ENCODE data around the gene FBXL16. TPM values are rescaled to one million over a fixed set of nuclear protein-coding genes. Genes with fewer than 3 reads are reported as not detected.
A peak's percentile ranks its signal among the peaks of the same experiment; 100 is the strongest.

Gene FBXL16
- total and polyA plus RNA-seq, 2 donors (not counting 3 experiments of a cell fraction or from before 2014, with no cell fraction given) = 0.07 to 0.22 TPM

DNA sequence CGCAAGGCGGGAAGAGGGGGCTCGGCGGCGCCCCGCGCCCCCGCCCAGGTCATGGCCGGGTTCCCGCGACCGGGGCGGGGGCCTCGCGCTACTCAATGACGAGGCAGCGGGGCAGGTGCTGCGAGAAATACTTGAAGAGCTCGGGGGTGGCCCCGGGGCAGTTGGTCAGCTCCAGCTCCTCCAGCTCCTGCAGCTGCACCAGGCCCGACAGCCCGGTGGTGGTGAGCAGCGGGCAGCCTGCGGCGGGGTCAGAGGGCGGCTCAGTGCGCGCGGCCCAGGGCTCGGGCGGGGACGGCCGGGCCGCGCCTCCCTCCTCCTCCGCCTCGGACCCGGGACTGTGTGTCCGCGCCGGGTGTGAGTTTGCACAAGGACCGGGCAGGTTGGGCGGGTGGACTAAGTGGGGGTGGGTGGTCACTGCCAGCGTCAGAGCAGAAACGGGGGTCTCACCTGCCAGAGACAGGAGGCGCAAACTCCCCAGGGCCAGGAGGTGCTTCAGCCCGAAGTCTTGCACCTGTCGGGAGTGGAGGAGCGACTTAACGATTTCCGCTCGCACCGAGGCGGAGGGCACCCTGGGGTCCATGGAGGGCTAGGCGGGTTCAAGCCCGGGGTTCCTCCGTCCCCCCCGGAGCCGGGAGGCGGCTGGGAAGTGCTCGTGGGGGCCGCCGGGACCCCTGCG is 11.3 kb downstream of the FBXL16 start:
- Histone ChIP-seq H3K9ac (replicated peaks; ENCODE audit: extremely low read depth, insufficient read depth, low read length) (no peak overlapping the region), H3K27me3 (ENCODE audit: control insufficient read depth in 2 of 2, insufficient read depth in 2 of 2, low read length in 2 of 2) (peaks cover 32 to 34% of the 10 kb centered on the region in 2 experiments), H3K9me3 (replicated peaks; ENCODE audit: control insufficient read depth, insufficient read depth, low read length) (no peaks in the 10 kb centered on the region), H3K9me1 (replicated peaks; ENCODE audit: control insufficient read depth, extremely low read depth, insufficient read depth, low read length) (no peaks in the 10 kb centered on the region), H3K79me2 (ENCODE audit: control insufficient read depth, insufficient read depth, low read length) (no peaks in the 10 kb centered on the region), H3K4me1 (ENCODE audit: control insufficient read depth, extremely low read depth, insufficient read depth, low read length) (peaks cover 5% of the 10 kb centered on the region), H3K27ac (ENCODE audit: insufficient read depth, low read depth, low read length) (no peak overlapping the region), H3K4me2 (ENCODE audit: insufficient read depth, low read length) (no peak overlapping the region), H3K36me3 (ENCODE audit: control insufficient read depth in 2 of 2, extremely low read depth in 1 of 2, insufficient read depth in 2 of 2, low read length in 2 of 2) (no peaks in the 10 kb centered on the region), H3K4me3 (replicated peaks in 1 of 3; ENCODE audit: insufficient read depth in 1 of 3, low read depth in 1 of 3, low read length in 3 of 3) (no peak overlapping the region), H2AFZ (ENCODE audit: low read depth, low read length) (no peak overlapping the region), H4K20me1 (replicated peaks; ENCODE audit: control insufficient read depth, extremely low read depth, insufficient read depth, low read length) (no peaks in the 10 kb centered on the region)
- POLR2A ChIA-PET = no interaction called here
- intact Hi-C loops (cut with micrococcal nuclease) (no loop called here), dilution Hi-C loops (cut with MboI; ENCODE audit: extremely low pct_ligation_motif_present, low sequenced_read_pairs) (no loop called here)
- CTCF ChIA-PET = no interaction called here
- TF ChIP-seq GATA2 (IDR thresholded peaks at IDR 0.05; ENCODE audit: insufficient read depth, insufficient read length, low read depth, low read length) = no peak
- TF ChIP-seq, protein P1, sequence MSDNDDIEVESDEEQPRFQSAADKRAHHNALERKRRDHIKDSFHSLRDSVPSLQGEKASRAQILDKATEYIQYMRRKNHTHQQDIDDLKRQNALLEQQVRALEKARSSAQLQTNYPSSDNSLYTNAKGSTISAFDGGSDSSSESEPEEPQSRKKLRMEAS (IDR thresholded peaks at IDR 0.05; ENCODE audit: insufficient read depth, insufficient read length) = no peak
- no peak for TF ChIP-seq POLR2A (IDR thresholded peaks at IDR 0.05; ENCODE audit: low read depth, low read length)
- no peak for TF ChIP-seq CTCF (IDR thresholded peaks at IDR 0.05; ENCODE audit: extremely low read depth in 1 of 2, insufficient read depth in 1 of 2, low read depth in 1 of 2, low read length in 2 of 2)
- peak; percentile 94 for TF ChIP-seq EZH2 (IDR thresholded peaks at IDR 0.05; ENCODE audit: borderline replicate concordance, low read depth, low read length, severe bottlenecking)
- DNase-seq (ENCODE audit: low read depth, low spot score) = no peak
- BruUV-seq (replicated peaks) = no TSS peak
- FAIRE-seq = no peak
